RPMI7951 (cell line): ENCODE results near the gene MBD2. TPM values are rescaled to one million over a fixed set of nuclear protein-coding genes. Genes with fewer than 3 reads are reported as not detected.
"Not testable (repeated sequence)": the region's sequence is repeated elsewhere in the genome, so short reads cannot be mapped to it uniquely, and the experiment has no call there.

Experiments
- DNase-seq: peaks from one replicate; pipeline ENCODE4 v3.0.0-alpha.2; 2012; ENCODE audit warnings: low read depth
- total RNA-seq: library from RNA; depleted of rRNA; stranded (reverse); fragments of >200 nt; shearing (Covaris generic); gene quantifications from 2 replicates; pipeline ENCODE4 v1.2.3, GENCODE V29; 2014

MBD2 gene
- total RNA-seq, 1 experiment from 2014 or later = 24.9 TPM

DNA sequence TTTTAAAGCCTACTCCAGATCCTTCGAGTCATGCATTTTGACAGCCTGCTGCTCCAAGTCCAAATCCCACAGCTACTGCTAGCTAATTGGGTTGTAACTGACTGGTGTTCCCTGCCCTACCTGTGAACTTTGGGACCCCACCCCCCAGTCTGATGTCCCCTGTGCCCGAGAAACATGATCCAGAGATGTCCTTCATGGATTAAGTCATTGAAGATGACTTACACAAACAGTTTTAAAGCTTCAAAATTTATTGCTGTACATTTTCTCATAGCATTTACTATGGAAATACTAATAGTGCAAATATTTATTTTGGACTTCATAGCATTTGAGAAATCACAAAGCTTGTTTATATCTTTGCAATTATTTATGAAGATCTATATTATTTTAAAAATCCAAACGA lies 73.1 kb downstream of the MBD2 start:
- no peak for DNase-seq

DNA sequence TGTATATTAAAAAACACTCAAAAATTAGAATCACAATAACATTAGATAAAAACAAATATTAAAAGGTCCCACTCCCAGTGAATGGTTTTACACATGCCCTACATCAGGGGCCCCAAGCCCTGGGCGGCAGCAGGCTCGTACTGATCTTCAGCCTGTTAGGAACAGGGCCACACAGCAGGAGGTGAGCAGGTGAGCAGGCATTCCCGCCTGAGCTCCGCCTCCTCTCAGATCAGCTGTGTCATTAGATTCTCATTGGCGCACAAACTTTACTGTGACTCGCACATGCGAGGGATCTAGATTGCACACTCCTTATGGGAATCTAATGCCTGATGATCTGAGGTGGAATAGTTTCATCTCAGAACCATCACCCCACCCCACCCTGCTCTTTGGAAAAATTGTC lies 74.2 kb downstream of the MBD2 start:
- DNase-seq = no peak

DNA sequence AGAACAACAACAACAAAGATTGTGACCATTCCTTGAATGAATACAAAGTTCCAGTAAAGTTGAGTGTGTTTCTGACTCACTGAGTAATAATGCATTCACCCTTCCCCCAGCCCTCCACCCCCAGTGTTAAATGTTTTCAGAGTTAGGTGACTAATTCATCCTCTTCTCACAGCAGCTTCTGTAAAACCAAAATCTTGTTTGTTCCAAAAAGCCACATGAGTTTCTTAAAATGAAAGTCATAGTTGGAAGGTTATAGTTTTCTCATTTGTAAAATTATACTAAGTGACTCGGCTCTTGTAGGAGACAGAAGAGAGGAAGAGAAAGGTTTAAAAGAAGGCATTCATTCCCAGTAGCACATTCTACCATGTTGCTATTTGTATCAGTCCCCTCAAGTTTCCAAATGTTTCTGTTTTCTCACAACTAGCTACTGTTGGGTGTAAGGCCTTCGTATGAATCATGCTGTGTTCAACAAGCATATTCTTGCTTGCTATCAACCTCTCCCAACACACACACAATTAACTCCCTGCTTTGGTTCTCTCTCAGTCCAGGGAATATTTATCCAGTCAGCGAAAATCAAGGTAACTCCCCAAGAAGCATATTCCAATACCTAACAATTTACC lies 75.3 kb downstream of the MBD2 start:
- DNase-seq = peak; percentile 83

DNA sequence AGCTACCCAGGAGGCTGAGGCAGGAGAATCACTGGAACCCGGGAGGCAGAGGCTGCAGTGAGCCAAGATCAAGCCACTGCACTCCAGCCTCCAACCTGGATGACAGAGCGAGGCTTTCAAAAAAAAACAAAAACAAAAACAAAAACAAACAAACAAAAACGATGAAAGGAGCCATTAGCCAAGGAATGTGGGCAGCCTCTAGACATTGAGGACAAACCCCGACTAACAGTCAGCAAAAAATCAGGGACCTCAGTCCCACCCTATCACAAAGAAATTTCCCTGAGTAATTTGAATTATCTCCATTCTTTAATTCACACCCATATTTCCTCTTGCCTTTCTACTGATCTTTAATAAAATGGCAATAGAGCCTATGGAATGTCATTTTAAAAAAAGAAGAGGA lies 75.8 kb downstream of the MBD2 start:
- no peak for DNase-seq

DNA sequence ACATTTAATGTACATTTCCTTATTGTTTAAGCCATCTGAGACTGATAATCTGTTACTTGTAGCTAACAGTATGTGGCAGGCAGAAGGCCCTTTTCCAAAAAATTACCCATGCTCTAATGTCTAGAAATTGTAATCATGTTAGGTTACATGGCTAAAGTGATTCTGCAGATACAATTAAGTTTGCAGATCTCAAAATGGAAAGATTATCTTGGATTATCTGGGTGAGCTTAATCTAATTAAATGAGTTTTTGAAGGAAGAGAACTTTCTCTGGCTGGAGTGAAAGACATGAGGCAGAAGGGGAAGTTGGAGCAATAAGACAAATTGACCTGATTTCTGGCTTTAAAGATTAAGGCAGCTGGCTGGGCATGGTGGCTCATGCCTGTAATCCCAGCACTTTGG lies 76.3 kb downstream of the MBD2 start:
- DNase-seq = no peak

DNA sequence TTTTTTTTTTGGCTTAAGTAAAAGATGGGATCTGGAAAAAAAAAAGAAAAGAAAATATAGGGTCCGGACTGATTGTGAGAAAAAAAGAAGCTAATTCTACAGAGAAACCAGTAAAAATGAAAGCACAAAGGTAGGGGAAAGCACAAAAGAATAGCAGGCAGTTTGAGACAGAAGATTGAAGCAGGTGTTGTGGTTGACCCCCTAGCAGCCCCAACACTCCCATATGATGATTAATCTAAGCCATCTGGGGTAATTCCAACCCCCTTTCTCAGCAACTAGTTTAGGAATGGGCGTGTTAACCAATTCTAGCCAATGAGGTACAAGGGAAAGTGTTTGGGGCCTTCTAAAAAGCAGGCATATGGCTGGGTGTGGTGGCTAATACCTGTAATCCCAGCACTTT lies 77.0 kb downstream of the MBD2 start:
- DNase-seq = no peak

DNA sequence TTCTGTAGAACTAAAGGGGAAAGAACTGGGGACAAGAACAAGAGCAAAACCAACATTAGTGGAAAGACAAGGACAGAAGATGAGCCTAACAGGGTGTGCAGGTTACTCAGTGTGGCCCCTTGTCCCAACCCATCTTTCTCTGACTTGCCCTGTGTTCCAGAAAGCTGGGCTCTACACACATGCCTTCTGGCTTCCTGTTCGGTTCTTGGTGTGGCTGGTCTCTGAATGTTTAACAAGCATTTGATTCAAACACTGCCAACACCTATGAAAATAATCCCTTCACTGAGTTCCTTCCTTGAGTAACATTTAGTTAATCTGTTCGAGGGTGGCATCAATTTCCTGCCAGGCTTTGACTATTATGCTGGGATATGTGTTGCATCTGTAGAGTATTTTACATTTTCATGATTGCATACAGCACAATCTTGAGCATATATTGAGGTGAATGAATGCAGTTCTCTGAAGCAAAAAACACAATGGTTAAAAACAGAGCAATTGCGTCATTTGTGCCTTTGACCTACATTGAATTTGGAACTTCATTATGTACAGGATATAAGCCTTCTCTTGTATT lies 83.3 kb downstream of the MBD2 start:
- DNase-seq = no peak

DNA sequence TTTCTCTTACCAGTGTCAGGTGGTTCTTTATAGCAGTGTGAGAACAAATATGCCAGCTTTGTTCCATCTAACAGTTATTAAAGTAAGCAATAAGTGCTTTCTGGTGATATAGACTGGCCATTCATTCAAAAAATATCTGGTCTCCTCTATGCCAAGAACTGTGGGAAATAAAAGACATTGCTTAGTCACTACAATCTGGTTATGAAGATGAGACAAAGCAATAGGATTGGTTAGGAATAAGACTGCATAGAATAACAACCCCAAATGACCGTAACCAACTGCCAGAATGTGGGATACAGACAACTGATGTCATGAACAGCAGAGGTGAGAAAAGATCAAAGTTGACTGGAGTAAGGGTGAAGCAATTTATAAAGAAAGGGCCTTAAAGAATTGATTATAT lies 83.8 kb downstream of the MBD2 start:
- no peak for DNase-seq

DNA sequence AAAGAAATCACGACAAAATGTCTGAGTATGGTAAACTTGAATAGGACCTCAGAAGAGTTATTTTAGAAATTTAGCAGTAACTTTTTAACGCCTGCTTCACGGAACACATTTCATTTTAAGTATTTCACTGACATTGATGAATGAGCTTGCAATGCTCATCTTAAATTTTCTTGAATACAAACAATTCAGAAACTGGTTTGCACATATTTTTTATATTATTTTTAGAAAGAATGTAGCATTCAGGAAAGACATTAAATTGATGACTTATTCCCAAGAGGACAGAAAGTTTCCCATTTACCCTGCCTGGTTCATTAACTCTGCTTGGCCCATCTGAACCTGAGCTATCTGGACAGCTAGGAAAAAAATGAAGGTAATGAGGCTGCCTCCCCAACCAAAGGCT lies 89.3 kb downstream of the MBD2 start:
- no peak for DNase-seq

DNA sequence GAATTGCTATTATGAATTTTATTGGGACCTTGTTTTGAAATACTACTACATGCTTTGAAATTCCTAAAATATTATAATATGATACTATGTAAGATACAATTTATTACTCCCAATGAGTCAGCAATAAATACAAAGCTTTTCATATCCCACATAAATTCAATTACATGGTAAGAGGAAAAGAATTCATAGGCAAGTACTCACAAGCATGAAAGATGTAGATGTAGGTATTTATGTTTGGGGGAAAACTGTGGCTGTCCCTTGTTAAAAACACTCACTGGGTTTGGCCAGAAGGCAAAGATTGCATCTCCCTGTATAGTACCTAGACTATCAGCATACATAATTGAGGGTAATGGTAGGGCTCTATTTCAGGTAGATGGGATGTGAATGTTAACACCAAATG lies 90.4 kb downstream of the MBD2 start:
- no peak for DNase-seq

DNA sequence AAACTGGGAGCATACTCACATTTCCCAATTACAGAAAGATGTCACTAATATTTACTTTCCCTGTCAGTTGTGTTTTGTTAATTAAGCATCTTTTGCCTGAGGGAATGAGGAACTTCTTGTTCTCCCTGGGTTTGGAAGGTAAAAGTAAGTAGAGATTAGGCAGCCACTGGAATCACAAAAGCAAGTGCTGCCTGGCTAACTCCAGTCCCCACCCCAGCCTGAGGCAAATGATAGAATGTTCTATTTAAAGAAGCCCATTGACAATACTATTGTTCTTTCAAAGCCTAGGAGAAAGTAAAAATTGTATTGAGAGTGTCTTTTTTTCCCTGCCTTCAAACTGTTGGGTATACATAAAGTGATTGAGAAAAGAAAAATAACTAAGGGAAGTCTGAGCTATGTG lies 93.8 kb downstream of the MBD2 start:
- no peak for DNase-seq

DNA sequence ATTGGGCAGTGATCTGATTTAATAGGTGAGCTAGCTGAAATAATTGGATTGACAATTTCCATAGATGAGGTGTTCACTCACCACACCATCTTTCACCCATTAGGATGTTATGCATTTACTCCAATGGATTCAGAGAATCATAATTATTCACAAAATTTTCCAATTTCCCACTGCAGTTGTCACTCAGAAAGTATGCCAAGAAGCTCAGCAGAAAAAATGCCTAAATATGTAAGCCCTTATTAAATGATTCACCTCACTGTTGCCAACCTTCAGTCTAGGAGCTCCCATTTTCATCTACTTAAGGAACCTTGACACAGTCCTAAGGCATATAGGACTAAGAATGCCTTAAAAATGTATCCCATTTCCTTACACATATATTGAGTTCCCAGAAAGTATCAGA lies 94.3 kb downstream of the MBD2 start:
- no peak for DNase-seq

DNA sequence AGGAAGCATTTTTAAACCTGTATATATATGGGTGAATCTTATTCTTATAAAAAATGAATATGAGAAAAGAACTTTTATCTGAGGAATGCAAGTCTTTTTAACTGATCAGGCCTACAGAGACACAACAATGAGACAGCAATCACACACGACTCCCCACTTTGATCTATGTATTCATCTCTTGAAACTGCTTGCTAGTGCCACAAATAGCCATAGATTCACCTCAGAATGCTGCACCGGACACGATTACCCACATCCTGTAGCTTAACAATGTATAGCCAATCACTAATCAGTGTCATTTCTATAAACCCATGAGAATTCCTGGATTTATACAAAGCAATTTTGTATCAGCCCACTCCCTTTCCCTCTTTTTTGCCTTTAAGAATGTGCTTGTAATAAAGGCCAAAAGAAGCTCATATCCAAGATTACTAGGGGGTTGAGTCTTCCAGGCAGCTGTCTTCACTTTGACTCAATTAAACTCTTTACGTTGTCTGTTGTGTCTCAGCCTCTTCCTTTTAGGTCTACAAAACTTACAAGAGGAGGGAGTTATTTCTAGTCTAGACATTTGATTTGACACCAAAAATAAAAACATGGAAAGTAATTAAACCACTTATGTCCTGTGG lies 94.9 kb downstream of the MBD2 start:
- DNase-seq = no peak

DNA sequence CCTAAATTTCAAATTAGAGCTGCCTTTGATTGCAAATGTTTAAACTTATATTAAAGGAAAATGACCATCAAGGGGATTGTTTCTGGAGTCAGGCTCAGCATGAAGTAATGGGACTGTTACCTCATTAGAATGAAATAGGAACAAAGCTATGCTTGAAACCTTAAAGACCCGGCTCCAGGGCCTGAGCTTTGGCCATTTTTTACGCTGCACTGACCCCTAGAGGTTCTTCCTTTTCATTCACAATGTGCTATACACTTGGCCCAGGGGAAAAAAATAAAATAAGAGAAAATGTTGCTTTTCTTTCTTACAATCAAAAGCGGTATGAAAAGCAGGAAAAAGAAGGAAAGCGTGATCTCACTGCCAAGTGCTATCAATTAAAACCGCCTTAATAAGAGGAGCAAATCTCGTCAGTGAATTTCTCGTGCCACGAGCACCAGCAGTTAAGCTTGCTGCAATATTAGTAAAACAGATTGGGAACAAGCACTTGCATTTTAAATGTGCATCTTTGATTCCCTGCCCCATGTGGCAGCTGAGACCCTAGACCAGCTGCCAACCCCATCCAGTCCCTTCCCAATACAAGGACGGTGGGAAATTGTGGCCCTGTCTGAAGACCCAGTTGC lies 96.6 kb downstream of the MBD2 start:
- DNase-seq = peak; percentile 39

DNA sequence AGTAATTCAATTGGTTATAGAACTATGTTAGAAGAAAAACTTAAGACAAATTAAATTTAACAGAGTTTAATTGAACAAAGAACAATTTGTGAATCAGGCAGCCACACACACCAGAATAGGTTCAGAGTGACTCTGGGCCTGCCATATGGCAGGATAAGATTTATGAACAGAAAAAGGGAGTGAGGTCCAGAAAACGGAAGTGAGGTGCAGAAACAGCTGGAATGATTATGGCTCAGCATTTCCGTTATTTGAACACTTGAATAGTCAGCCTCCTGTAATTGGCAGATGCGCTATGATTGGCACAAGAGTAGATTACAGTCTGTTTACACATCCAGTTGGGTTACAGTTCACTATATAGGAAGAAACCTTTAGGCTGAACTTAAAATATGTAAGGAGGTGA lies 99.0 kb downstream of the MBD2 start:
- no peak for DNase-seq

DNA sequence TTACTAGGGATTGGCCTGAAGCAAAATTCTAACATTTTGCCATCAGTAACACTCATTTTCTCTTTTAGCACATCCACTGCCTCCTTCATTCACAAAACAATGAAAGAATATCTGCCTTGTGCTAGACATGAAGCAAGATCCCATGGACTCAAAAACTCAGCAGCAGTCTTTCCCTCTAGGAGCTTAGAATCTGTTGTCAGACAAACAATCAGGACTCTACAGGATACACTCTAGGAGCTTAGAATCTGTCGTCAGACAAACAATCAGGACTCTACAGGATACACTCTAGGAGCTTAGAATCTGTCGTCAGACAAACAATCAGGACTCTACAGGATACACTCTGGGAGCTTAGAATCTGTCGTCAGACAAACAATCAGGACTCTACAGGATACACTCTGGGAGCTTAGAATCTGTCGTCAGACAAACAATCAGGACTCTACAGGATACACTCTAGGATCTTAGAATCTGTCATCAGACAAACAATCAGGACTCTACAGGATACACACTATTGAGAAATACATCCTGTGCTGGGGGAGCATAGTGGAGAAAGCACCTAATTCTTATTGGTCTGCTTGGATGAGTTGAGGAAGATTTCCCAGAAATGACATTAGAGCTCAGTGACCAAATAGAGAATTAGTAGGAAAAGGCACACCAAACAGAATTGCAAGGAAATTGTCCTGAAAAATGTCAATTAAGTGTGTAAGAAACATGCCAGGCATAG lies 100.6 kb downstream of the MBD2 start:
- DNase-seq = not testable (repeated sequence)

DNA sequence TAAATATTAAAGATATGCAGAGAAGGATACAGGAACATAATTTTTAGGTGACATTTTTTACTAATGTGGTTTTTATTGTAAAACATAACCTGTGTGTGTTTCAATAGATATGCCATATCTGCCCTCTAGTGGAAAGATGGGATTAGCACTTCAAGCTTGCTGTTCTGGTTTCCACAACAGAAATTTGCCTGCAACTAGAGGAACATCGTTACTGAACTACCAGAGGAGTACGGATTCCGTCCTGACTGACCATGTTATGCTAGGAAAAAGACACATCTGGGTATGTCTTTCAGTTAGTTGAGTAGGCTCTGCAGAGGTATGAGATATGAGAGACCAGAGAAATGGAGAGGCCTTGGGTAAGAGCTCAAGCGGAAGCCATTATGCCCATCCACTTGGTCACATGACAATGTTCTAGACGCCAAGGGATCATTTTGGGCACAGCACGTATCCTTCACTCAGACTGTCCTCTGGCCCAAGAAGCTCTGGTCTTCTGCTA lies 104.9 kb downstream of the MBD2 start:
- DNase-seq = peak; percentile 52

DNA sequence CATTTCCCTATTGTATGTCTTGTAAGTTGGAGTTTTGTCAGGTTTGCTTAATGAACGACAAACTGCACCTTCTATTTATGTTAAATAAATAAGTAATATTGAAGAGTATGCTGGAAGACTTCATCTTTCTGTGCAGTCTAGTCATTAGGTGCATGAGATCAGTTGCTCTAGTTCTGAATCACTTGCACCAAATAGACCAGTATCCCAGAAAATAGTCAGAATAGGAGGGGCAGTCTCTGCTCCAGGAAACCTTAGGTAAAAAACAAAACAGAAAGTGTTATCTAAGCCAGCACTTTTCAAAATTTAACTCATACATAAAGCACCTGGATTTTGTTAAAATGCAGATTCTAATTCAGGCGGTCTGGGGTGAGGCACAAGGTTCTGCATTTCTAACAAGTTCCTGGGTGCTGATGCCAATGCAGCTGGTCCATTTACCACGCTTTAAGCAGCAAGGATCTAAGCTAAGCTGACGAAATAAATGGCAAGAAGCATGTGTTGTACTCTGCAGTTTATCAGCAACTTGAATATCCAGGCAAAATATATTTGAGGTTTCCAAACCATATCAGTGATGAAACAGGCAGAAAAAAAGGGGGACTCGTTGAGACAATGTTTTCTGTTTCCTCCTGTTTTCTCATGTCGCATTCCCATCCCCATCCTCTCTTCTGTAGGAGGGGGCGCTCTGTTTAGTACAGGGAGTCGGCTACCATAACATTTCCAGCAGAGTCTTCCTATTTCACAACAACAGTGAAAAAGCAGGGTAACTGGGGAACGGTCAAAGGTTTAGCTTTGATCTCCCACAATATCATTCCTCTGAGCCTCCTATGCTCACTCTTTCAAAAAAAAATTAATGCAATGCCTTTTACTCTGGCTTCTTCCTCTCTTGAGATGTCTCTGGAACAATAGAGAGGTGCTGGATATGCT lies 106.4 kb downstream of the MBD2 start:
- DNase-seq = no peak

DNA sequence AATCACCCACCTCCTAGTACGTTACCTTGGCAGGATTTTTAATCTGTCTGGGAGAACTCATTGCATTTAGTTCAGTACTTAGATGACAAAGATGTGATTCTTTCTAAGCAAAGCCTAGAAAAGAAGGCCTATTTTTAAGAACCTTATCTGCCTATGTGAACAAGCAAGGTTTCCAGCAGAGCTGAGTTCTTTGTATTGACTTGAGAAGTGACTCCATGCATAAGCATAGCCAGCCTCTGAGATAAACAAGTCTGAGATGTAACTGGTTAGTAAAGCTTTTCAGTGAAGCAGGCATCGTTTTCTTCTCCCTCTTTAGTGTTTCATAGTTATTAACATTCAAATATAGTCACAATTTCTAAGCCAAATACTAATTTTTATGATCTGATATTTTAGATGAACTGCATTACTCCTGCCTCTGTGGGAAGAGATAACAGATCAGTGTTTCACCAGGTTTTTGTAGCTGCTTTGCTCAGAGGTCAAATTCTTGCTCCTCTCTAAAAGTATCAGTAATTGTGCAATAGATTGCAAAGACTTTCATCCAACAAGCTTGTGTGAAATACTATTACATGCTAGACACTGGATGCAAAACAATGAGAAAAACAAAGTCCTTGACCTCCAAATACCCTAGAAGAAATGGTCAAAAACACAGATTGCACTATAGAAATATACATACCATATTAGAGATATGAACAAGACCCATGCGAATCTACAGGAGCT lies 107.8 kb downstream of the MBD2 start:
- DNase-seq = no peak

DNA sequence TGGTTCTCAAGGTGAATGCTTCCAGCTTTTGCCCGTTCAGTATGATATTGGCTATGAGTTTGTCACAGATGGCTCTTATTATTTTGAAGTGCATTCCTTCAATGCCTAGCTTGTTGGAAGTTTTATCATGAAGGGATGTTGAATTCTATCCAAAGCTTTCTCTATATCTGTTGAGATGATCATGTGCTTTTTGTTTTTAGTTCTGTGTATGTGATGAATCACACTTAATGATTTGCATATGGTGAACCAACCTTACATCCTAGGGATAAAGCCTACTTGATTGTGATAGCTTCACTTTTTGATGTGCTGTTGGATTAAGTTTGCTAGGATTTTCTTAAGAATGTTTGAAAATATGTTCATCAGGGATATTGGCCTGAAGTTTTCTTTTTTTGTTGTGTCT lies 112.1 kb downstream of the MBD2 start:
- DNase-seq = peak; percentile 10
